Smooth muscle cell (in vitro differentiated cells): ENCODE results near the gene HK2. TPM values are rescaled to one million over a fixed set of nuclear protein-coding genes. Genes with fewer than 3 reads are reported as not detected.

Experiments
- DNase-seq: peaks from one replicate; lab custom pipeline; 2025; ENCODE audit not compliant: unreplicated experiment; lab: John Stamatoyannopoulos, UW
- H2AFZ ChIP-seq: fragments of 200-600 bp; sonication (generic); 2 replicates; pipeline ENCODE4 v1.6.0; 2016; ENCODE audit warnings: antibody characterized with exemption, low read depth, mild to moderate bottlenecking
- H3F3A ChIP-seq: fragments of 200-600 bp; sonication (generic); 2 replicates; pipeline ENCODE4 v1.6.0; 2017; ENCODE audit warnings: antibody characterized with exemption, low read depth
- H3K27ac ChIP-seq: fragments of 200-600 bp; sonication (generic); 2 replicates; pipeline ENCODE4 v1.5.1; 2016; ENCODE audit warnings: low read depth, mild to moderate bottlenecking
- H3K27me3 ChIP-seq: fragments of 200-600 bp; sonication (generic); 2 replicates; pipeline ENCODE4 v1.6.1; 2016; ENCODE audit warnings: low read depth, mild to moderate bottlenecking
- H3K36me3 ChIP-seq: fragments of 200-600 bp; sonication (generic); 2 replicates; pipeline ENCODE4 v1.5.1; 2016; ENCODE audit warnings: low read depth
- H3K4me1 ChIP-seq: fragments of 200-600 bp; sonication (generic); 2 replicates; pipeline ENCODE4 v1.5.1; 2016; ENCODE audit warnings: low read depth
- H3K4me2 ChIP-seq: fragments of 200-600 bp; sonication (generic); 2 replicates; pipeline ENCODE4 v1.6.0; 2016; ENCODE audit warnings: mild to moderate bottlenecking
- H3K4me3 ChIP-seq: fragments of 200-600 bp; sonication (generic); 2 replicates; pipeline ENCODE4 v1.5.1; 2016; ENCODE audit warnings: mild to moderate bottlenecking
- H3K79me2 ChIP-seq: fragments of 200-600 bp; sonication (generic); 2 replicates; pipeline ENCODE4 v1.6.0; 2016; ENCODE audit warnings: low read depth, mild to moderate bottlenecking
- H3K9ac ChIP-seq: fragments of 200-600 bp; sonication (generic); 2 replicates; pipeline ENCODE4 v1.6.0; 2016; ENCODE audit warnings: low read depth
- H3K9me3 ChIP-seq: fragments of 200-600 bp; sonication (generic); replicated peaks from 2 replicates; pipeline ENCODE4 v1.5.1; 2016; ENCODE audit warnings: low read depth
- H4K20me1 ChIP-seq: fragments of 200-600 bp; sonication (generic); 2 replicates; pipeline ENCODE4 v1.6.0; 2016; ENCODE audit warnings: low read depth
- WGBS: methylation state at CpG from one replicate; pipeline ENCODE4 v1.1.7; 2016; ENCODE audit warnings: low lambda C conversion rate; 5-methylcytosine and 5-hydroxymethylcytosine counted together
- polyA plus RNA-seq: library from polyadenylated mRNA; unstranded; fragments of >200 nt; fragmentation: Nextera tagmentation; extraction: Ambion mirVana; gene quantifications from 2 replicates; pipeline ENCODE4 v1.2.1, GENCODE V29; 2016
- total RNA-seq: library from RNA; depleted of rRNA; stranded (reverse); fragments of >200 nt; gene quantifications from 2 replicates; pipeline ENCODE4 v1.2.3, GENCODE V29; 2014
- TF ChIP-seq, protein P1 (sequence below): fragments of 200-600 bp; sonication (generic); IDR thresholded peaks from 2 replicates; pipeline ENCODE4 v1.5.1; 2017; ENCODE audit warnings: borderline replicate concordance, mild to moderate bottlenecking, antibody characterized with exemption; ENCODE audit not compliant: insufficient read depth, poor library complexity, severe bottlenecking

Gene HK2
- total and polyA plus RNA-seq, 2 experiments from 2014 or later: 20.3 to 38.0 TPM

DNA sequence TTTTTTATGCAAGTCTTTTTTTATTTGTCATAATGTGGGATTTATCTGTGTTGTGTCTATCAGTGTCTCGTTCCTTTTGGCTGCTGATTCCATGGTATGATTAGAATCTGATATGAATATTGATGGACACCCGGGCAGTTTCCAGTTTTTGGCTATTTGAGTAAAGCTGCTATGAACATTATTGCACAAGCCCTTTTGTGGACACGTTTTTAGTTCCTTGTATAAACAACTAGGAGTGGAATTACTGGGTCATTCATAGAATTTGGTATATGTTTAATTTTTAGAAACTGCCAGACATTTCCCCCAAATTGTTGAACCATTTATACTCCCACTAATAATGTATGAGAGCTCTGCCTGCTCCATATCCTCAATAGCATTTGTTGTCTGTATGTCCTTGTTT, 26.6 kb downstream of the HK2 start:
- Histone ChIP-seq H3K27me3 (no peaks in the 10 kb centered on the region), H3K36me3 (peaks cover 7% of the 10 kb centered on the region), H3K27ac (no peak overlapping the region), H3K9ac (no peak overlapping the region), H4K20me1 (peaks cover 97% of the 10 kb centered on the region), H3K79me2 (no peaks in the 10 kb centered on the region), H3K4me2 (no peak overlapping the region), H2AFZ (no peak overlapping the region), H3F3A (no peaks in the 10 kb centered on the region), H3K4me1 (no peaks in the 10 kb centered on the region), H3K4me3 (no peak overlapping the region), H3K9me3 (no peaks in the 10 kb centered on the region)
- DNase-seq: no peak
- WGBS: 78% methylated on average over 3 of the region's 3 CpGs
- TF ChIP-seq, protein P1, sequence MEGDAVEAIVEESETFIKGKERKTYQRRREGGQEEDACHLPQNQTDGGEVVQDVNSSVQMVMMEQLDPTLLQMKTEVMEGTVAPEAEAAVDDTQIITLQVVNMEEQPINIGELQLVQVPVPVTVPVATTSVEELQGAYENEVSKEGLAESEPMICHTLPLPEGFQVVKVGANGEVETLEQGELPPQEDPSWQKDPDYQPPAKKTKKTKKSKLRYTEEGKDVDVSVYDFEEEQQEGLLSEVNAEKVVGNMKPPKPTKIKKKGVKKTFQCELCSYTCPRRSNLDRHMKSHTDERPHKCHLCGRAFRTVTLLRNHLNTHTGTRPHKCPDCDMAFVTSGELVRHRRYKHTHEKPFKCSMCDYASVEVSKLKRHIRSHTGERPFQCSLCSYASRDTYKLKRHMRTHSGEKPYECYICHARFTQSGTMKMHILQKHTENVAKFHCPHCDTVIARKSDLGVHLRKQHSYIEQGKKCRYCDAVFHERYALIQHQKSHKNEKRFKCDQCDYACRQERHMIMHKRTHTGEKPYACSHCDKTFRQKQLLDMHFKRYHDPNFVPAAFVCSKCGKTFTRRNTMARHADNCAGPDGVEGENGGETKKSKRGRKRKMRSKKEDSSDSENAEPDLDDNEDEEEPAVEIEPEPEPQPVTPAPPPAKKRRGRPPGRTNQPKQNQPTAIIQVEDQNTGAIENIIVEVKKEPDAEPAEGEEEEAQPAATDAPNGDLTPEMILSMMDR: no peak

DNA sequence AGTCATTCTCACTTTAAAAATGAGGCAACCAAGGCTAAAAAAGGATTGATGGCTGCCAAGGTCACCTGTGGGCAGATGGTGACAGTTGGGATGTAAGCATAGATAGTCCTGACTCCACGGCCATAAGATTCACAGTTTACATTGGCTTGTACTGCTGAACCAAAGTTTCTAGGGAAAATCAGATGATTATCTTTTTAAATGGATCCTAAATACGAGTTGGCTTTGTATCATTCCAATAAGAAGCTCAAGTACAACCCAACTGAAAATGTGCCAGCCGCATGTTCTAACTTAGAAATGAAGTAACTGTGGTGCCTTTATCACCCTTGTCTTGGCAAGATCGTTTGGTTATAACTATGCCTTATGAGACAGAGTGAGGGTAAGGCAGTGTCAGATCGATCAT, 27.6 kb downstream of the HK2 start:
- H3K27me3 ChIP-seq: no peaks in the 10 kb centered on the region

DNA sequence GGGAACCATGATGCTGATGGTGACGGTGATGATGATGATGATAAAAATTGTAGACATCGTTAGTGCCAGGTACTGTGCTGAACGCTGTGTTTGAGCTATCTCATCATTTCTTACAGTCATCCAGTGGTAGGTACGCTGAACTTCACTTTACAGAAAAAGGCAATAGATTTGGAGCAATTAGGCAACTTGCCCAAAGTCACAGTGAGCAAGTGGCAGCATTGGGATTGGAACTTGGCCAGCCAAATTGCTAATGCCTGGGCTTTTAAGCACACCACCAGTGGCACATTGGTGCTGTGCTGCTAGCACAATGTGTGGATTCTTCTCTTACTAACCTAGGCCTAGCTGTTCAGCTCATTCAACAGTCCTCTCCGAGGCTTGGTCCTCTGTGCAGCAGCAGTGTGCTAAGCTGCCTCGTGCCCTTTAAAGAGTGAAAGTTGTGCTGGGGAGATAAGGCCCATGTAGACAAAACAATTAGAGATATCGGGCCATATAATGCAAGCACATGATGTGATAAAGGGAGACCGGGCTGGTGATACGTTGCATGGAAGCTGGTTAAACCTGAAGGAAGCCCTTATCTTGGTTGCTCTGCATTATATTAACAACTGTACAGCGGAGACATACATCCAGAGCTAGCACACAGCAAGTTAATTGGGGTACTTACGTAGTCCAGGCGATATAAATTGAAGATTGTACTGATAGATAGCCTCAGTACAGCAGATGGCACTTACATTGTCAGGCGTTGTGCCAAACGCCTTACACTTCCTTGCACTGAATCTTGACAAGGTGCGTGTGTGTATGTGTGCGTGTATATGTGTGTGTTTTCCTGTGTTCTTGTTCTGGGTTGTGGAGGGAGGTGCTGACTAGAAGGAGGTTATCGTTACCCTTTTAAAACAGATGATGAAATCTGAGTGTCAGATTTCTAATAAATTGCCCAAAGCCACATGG, 28.4 kb downstream of the HK2 start:
- H3K79me2 ChIP-seq: peaks cover 5% of the 10 kb centered on the region
- 73% methylated on average over 17 of the region's 17 CpGs for WGBS
- H3K27me3 ChIP-seq: no peaks in the 10 kb centered on the region
- no peak overlapping the region for H3K9ac ChIP-seq
- DNase-seq: no peak
- no peaks in the 10 kb centered on the region for H3K4me1 ChIP-seq
- H3K4me2 ChIP-seq: no peak overlapping the region
- no peak overlapping the region for H3K27ac ChIP-seq
- no peaks in the 10 kb centered on the region for H3F3A ChIP-seq
- TF ChIP-seq, protein P1: no peak
- H4K20me1 ChIP-seq: peaks cover 99% of the 10 kb centered on the region
- no peak overlapping the region for H3K4me3 ChIP-seq
- H3K9me3 ChIP-seq: no peaks in the 10 kb centered on the region
- no peak overlapping the region for H2AFZ ChIP-seq
- peaks cover 7% of the 10 kb centered on the region for H3K36me3 ChIP-seq

More for the DNA sequence above, 27.6 kb downstream of the HK2 start:
- Histone ChIP-seq H3K9me3 (no peaks in the 10 kb centered on the region), H3K27ac (no peak overlapping the region), H3K4me1 (no peaks in the 10 kb centered on the region), H3K4me3 (no peak overlapping the region), H3K4me2 (no peak overlapping the region), H2AFZ (no peak overlapping the region), H3F3A (no peaks in the 10 kb centered on the region), H3K79me2 (no peaks in the 10 kb centered on the region), H3K9ac (no peak overlapping the region), H3K36me3 (peaks cover 7% of the 10 kb centered on the region), H4K20me1 (peaks cover 97% of the 10 kb centered on the region)
- DNase-seq: no peak
- TF ChIP-seq, protein P1: no peak
- WGBS: 88% methylated on average over 5 of the region's 5 CpGs

DNA sequence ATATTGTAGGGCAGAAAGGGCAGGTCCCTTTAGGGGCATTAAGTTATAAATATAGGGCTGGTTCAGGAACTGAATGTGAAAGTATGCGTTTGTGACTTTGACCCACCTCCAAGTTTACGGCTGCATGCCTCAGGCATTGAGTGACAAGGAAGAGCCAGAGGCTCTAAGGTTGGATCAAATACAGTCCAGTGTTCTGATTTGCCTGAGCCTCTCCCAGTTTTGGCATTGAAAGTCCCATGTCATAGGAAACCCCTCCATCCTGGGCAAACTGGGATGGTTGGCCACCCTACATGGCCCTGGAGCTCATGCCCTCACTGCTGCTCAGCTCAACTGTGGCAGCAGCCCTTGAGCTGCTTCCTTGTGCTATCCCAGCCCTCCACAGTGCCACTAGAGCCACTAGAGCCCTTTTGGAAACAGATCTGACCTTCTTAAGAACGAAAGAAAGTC, 29.9 kb downstream of the HK2 start:
- Histone ChIP-seq H3K4me1 (no peaks in the 10 kb centered on the region), H2AFZ (no peak overlapping the region), H3K4me3 (no peak overlapping the region), H3K79me2 (peaks cover 5% of the 10 kb centered on the region), H3K27ac (peak overlapping the region; percentile 54), H3K27me3 (no peaks in the 10 kb centered on the region), H3K4me2 (no peak overlapping the region), H3K9me3 (no peaks in the 10 kb centered on the region), H3K9ac (no peak overlapping the region), H3F3A (no peaks in the 10 kb centered on the region), H4K20me1 (peaks cover 99% of the 10 kb centered on the region), H3K36me3 (no peaks in the 10 kb centered on the region)
- WGBS: 89% methylated on average over 3 of the region's 3 CpGs
- TF ChIP-seq, protein P1: no peak
- DNase-seq: no peak
